Measurements from ENCODE around the gene AFF3.
A peak's percentile ranks its signal among the peaks of the same experiment; 100 is the strongest.

Gene AFF3

DNA sequence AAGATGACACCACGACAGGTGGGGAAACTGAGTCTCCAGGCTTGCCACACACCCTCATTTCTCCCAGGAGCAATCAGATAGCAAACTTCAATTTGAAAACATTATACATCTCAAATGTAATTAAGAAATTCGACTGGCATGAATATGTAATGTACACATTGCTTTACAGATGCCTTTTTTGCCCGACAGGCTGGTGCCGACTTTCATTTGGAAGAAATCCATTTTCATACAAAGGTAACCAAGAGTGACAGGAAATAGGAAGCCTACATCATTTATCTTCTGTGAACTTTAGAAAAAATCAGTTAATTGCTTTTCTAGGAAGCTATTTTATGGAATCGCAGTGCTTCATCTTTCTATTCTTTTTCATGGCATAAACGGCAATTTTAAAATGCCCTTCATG lies 140.3 kb downstream of the AFF3 start:
- Histone ChIP-seq H3K9me3 (ENCODE audit: control insufficient read depth, low read length) (no peaks in the 10 kb centered on the region), H2BK15ac (ENCODE audit: low read depth, poor library complexity, severe bottlenecking) (no peak overlapping the region), H3K4ac (ENCODE audit: low read depth in 1 of 2, low read length in 2 of 2) (no peak overlapping the region), H3K27me3 (ENCODE audit: control insufficient read depth in 1 of 2, insufficient read depth in 1 of 2, low read length in 2 of 2) (peaks cover 0 to 21% of the 10 kb centered on the region in 2 experiments), H3K4me1 (ENCODE audit: control insufficient read depth, insufficient read depth, low read depth, low read length) (peaks cover 2% of the 10 kb centered on the region), H4K8ac (ENCODE audit: low read length) (no peak overlapping the region), H2BK5ac (ENCODE audit: low read depth, low read length, poor library complexity, severe bottlenecking) (no peak overlapping the region), H3K14ac (ENCODE audit: low read length in 2 of 2) (no peak overlapping the region), H3K23ac (ENCODE audit: low read length in 2 of 2) (no peak overlapping the region), H3K27ac (ENCODE audit: low read length, poor library complexity, severe bottlenecking) (no peak overlapping the region), H3K36me3 (ENCODE audit: control insufficient read depth in 1 of 2, insufficient read depth in 2 of 2, low read depth in 1 of 2, low read length in 2 of 2) (peaks cover 0 to 25% of the 10 kb centered on the region in 2 experiments), H3K4me3 (ENCODE audit: insufficient read depth in 1 of 2, low read depth in 1 of 2, low read length in 2 of 2) (no peak overlapping the region), H2AK5ac (ENCODE audit: low read length, severe bottlenecking) (no peak overlapping the region), H2BK12ac (ENCODE audit: low read length in 2 of 2) (no peak overlapping the region), H3K4me2 (ENCODE audit: low read length, poor library complexity, severe bottlenecking) (no peak overlapping the region), H3K9ac (ENCODE audit: low read length) (no peak overlapping the region), H2BK120ac (ENCODE audit: low read depth, low read length) (no peak overlapping the region), H3K18ac (ENCODE audit: low read depth in 1 of 2, low read length in 2 of 2) (peak overlapping the region in 1 of 2 experiments; percentile 54), H2AFZ (ENCODE audit: low read depth, low read length) (no peak overlapping the region), H3K79me1 (replicated peaks; ENCODE audit: low read length, poor library complexity, severe bottlenecking) (peaks cover 21% of the 10 kb centered on the region), H4K91ac (ENCODE audit: low read length) (no peak overlapping the region)
- 97% methylated on average over 3 of the region's 6 CpGs for WGBS
- no peak for DNase-seq

DNA sequence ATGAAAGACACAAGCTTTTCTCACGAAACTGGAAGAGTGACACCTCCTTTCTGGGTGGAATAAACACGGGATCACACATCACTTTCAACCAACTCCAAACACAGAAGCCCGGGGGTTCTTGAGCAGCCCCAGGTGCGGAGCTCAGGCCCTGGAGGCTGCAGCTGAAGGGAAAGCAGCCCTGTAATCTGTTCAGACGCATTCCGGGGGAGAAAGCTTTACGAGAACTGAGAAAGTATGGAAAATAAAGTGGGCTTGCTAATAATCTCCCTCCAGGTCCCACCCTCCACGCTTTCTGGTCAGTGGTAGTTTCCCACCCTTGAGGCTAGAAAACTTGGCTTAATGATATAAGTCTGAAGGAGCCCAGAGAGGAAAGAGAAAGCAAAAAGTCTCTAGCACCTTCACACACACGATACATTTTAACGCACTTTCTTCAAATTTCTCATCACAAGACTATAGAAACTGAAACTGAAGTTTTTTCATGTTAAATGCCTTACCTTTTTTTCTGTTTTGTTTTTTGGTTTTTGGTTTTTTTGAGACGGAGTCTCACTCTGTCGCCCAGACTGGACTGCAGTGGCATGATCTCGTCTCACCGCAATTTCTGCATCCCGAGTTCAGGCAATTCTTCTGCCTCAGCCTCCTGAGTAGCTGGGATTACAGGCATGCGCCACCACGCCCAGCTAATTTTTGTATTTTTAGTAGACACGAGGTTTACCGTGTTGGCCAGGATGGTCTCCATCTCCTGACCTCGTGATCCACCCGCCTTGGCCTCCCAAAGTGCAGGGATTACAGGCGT lies 141.3 kb downstream of the AFF3 start:
- Histone ChIP-seq H3K27me3 (ENCODE audit: control insufficient read depth in 1 of 2, insufficient read depth in 1 of 2, low read length in 2 of 2) (peaks cover 0 to 17% of the 10 kb centered on the region in 2 experiments), H2BK5ac (ENCODE audit: low read depth, low read length, poor library complexity, severe bottlenecking) (no peak overlapping the region), H3K23ac (ENCODE audit: low read length in 2 of 2) (no peak overlapping the region), H2AK5ac (ENCODE audit: low read length, severe bottlenecking) (no peak overlapping the region), H2BK15ac (ENCODE audit: low read depth, poor library complexity, severe bottlenecking) (no peak overlapping the region), H2BK12ac (ENCODE audit: low read length in 2 of 2) (no peak overlapping the region), H3K14ac (ENCODE audit: low read length in 2 of 2) (no peak overlapping the region), H3K27ac (ENCODE audit: low read length, poor library complexity, severe bottlenecking) (no peak overlapping the region), H3K36me3 (ENCODE audit: control insufficient read depth in 1 of 2, insufficient read depth in 2 of 2, low read depth in 1 of 2, low read length in 2 of 2) (peaks cover 0 to 18% of the 10 kb centered on the region in 2 experiments), H3K18ac (ENCODE audit: low read depth in 1 of 2, low read length in 2 of 2) (no peak overlapping the region), H4K91ac (ENCODE audit: low read length) (no peak overlapping the region), H3K9me3 (ENCODE audit: control insufficient read depth, low read length) (no peaks in the 10 kb centered on the region), H3K4me1 (ENCODE audit: control insufficient read depth, insufficient read depth, low read depth, low read length) (peaks cover 2% of the 10 kb centered on the region), H3K4me3 (ENCODE audit: insufficient read depth in 1 of 2, low read depth in 1 of 2, low read length in 2 of 2) (no peak overlapping the region), H3K4me2 (ENCODE audit: low read length, poor library complexity, severe bottlenecking) (no peak overlapping the region), H3K79me1 (replicated peaks; ENCODE audit: low read length, poor library complexity, severe bottlenecking) (peaks cover 19% of the 10 kb centered on the region), H2BK120ac (ENCODE audit: low read depth, low read length) (no peak overlapping the region), H2AFZ (ENCODE audit: low read depth, low read length) (no peak overlapping the region), H3K4ac (ENCODE audit: low read depth in 1 of 2, low read length in 2 of 2) (no peak overlapping the region), H3K9ac (ENCODE audit: low read length) (no peak overlapping the region), H4K8ac (ENCODE audit: low read length) (no peak overlapping the region)
- no peak for DNase-seq
- 96% methylated on average over 18 of the region's 22 CpGs for WGBS

DNA sequence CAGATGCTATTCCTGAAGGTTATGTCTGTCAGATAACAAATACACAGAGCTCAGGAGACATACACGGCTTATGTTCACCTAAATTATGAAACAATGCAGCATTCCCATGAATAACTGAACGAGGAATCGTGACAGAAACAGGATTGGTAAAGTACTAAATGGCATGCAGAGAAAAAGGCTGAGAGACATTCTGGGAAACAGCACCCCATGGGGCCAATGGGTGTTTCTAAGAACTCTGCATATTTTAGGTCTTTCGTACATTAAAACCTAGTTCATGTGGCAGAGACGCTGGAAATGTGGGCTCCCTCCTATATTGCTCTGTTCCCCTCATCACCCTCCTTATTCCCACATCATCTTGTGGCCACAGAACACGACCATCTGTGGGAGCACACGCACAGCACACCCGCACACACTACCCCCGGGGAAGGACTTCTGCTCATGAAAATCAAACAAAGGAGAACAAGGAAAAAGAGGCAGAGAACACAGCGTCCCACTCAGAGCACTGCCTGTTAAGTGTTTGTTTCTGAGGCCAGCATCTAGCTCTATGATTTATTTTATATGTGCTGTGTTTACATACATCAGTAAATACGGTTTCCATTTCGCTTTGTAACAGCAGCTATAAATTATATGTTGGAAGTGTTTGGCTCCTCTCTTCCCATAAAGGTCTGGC lies 143.6 kb downstream of the AFF3 start:
- no peak overlapping the region for H3K9ac ChIP-seq (ENCODE audit: low read length)
- no peak overlapping the region for H3K14ac ChIP-seq (ENCODE audit: low read length in 2 of 2)
- no peak overlapping the region for H2BK15ac ChIP-seq (ENCODE audit: low read depth, poor library complexity, severe bottlenecking)
- H3K4me1 ChIP-seq (ENCODE audit: control insufficient read depth, insufficient read depth, low read depth, low read length): peaks cover 2% of the 10 kb centered on the region
- no peak overlapping the region for H3K23ac ChIP-seq (ENCODE audit: low read length in 2 of 2)
- peak overlapping the region in 1 of 2 experiments; percentile 15 for H3K4ac ChIP-seq (ENCODE audit: low read depth in 1 of 2, low read length in 2 of 2)
- peaks cover 20% of the 10 kb centered on the region for H3K79me1 ChIP-seq (replicated peaks; ENCODE audit: low read length, poor library complexity, severe bottlenecking)
- H3K18ac ChIP-seq (ENCODE audit: low read depth in 1 of 2, low read length in 2 of 2): no peak overlapping the region
- H4K91ac ChIP-seq (ENCODE audit: low read length): no peak overlapping the region
- H4K8ac ChIP-seq (ENCODE audit: low read length): peak overlapping the region; percentile 12
- H3K4me3 ChIP-seq (ENCODE audit: insufficient read depth in 1 of 2, low read depth in 1 of 2, low read length in 2 of 2): no peak overlapping the region
- DNase-seq: peak; percentile 59
- H3K27me3 ChIP-seq (ENCODE audit: control insufficient read depth in 1 of 2, insufficient read depth in 1 of 2, low read length in 2 of 2): peaks cover 0 to 17% of the 10 kb centered on the region in 2 experiments
- no peak overlapping the region for H3K27ac ChIP-seq (ENCODE audit: low read length, poor library complexity, severe bottlenecking)
- H2AK5ac ChIP-seq (ENCODE audit: low read length, severe bottlenecking): no peak overlapping the region
- H2BK5ac ChIP-seq (ENCODE audit: low read depth, low read length, poor library complexity, severe bottlenecking): no peak overlapping the region
- H2BK12ac ChIP-seq (ENCODE audit: low read length in 2 of 2): no peak overlapping the region
- H3K4me2 ChIP-seq (ENCODE audit: low read length, poor library complexity, severe bottlenecking): no peak overlapping the region
- no peak overlapping the region for H2AFZ ChIP-seq (ENCODE audit: low read depth, low read length)
- WGBS: 87% methylated on average over 12 of the region's 12 CpGs
- no peaks in the 10 kb centered on the region for H3K9me3 ChIP-seq (ENCODE audit: control insufficient read depth, low read length)
- H3K36me3 ChIP-seq (ENCODE audit: control insufficient read depth in 1 of 2, insufficient read depth in 2 of 2, low read depth in 1 of 2, low read length in 2 of 2): peaks cover 0 to 18% of the 10 kb centered on the region in 2 experiments
- no peak overlapping the region for H2BK120ac ChIP-seq (ENCODE audit: low read depth, low read length)

DNA sequence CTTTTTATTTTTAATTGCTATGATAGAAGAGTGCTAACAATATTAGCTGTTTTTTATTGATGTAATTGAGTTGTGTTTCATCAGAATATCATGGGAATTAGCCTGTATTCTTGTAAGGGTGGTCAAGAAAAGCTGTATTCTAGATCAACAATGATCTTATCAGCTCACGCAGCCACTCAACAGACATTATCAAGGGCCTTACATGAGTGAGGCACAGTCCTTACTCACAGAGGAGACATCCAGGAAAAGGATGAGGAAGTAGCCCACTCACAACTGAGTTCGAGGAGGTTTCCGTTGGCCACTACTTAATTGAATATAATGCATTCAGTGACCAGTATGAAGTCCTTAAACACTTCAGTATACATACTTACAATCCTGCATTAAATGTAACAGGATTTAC lies 152.5 kb downstream of the AFF3 start:
- H4K91ac ChIP-seq (ENCODE audit: low read length): no peak overlapping the region
- H2BK120ac ChIP-seq (ENCODE audit: low read depth, low read length): no peak overlapping the region
- 70% methylated on average over 1 of the region's 3 CpGs for WGBS
- no peak overlapping the region for H3K18ac ChIP-seq (ENCODE audit: low read depth in 1 of 2, low read length in 2 of 2)
- peaks cover 0 to 5% of the 10 kb centered on the region in 2 experiments for H3K27me3 ChIP-seq (ENCODE audit: control insufficient read depth in 1 of 2, insufficient read depth in 1 of 2, low read length in 2 of 2)
- no peak overlapping the region for H2BK15ac ChIP-seq (ENCODE audit: low read depth, poor library complexity, severe bottlenecking)
- no peak overlapping the region for H2BK12ac ChIP-seq (ENCODE audit: low read length in 2 of 2)
- no peak overlapping the region for H2AK5ac ChIP-seq (ENCODE audit: low read length, severe bottlenecking)
- H3K4me2 ChIP-seq (ENCODE audit: low read length, poor library complexity, severe bottlenecking): no peak overlapping the region
- H3K9ac ChIP-seq (ENCODE audit: low read length): no peak overlapping the region
- H2BK5ac ChIP-seq (ENCODE audit: low read depth, low read length, poor library complexity, severe bottlenecking): no peak overlapping the region
- no peak for DNase-seq
- peaks cover 0 to 5% of the 10 kb centered on the region in 2 experiments for H3K36me3 ChIP-seq (ENCODE audit: control insufficient read depth in 1 of 2, insufficient read depth in 2 of 2, low read depth in 1 of 2, low read length in 2 of 2)
- peaks cover 12% of the 10 kb centered on the region for H3K79me1 ChIP-seq (replicated peaks; ENCODE audit: low read length, poor library complexity, severe bottlenecking)
- no peak overlapping the region for H3K4me3 ChIP-seq (ENCODE audit: insufficient read depth in 1 of 2, low read depth in 1 of 2, low read length in 2 of 2)
- H2AFZ ChIP-seq (ENCODE audit: low read depth, low read length): no peak overlapping the region
- H4K8ac ChIP-seq (ENCODE audit: low read length): no peak overlapping the region
- no peak overlapping the region for H3K23ac ChIP-seq (ENCODE audit: low read length in 2 of 2)
- no peak overlapping the region for H3K14ac ChIP-seq (ENCODE audit: low read length in 2 of 2)
- H3K4ac ChIP-seq (ENCODE audit: low read depth in 1 of 2, low read length in 2 of 2): no peak overlapping the region
- no peaks in the 10 kb centered on the region for H3K9me3 ChIP-seq (ENCODE audit: control insufficient read depth, low read length)
- H3K4me1 ChIP-seq (ENCODE audit: control insufficient read depth, insufficient read depth, low read depth, low read length): peaks cover 2% of the 10 kb centered on the region
- H3K27ac ChIP-seq (ENCODE audit: low read length, poor library complexity, severe bottlenecking): no peak overlapping the region

Measured in mesenchymal stem cell (in vitro differentiated cells and primary cell).